Embryonic facial prominence (tissue), 1 donor: ENCODE measurements around the gene DPYD.

Experiments
- DNase-seq: peaks from one replicate; pipeline ENCODE4 v3.0.0-alpha.2; 2016; ENCODE audit errors: extremely low spot score

DPYD gene

DNA sequence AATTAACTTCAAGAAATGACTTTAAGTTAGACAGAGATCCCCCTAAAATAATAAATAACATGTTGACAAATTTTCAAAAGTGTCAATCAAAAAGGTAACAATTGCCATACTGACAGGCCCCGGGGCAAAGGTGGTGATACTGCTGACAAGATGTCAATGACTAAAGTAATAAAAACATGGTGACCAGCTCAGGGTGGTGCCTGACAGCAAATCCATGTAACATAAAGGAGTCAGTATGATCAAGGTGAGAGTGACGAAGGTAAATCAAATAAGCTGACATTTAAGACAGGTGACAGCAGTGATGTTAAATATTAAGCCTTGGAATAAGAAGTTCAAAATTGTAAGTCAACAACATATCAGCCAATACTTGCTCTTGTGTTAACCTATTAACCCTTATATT lies 387.5 kb downstream of the DPYD start:
- DNase-seq: no peak

DNA sequence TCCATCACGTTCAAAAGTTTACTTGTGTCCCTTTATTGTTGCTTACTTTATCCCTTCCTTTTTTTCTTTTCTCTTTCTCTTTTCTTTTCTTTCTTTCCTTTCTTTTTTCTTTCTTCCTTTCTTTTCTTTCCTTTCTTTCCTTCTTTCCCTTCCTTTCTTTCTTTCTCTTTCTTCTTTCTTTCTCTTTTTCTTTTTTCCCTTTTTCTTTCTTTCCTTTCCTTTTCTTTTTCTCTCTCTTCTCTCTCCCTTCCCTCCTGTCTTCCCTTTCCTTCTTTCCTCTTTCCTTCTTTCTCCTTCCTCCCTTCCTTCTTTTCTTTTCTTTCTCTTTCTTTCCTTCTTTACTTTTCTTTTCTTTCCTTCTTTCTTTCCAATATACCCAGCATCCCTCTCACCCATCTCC lies 391.2 kb downstream of the DPYD start:
- no peak for DNase-seq

DNA sequence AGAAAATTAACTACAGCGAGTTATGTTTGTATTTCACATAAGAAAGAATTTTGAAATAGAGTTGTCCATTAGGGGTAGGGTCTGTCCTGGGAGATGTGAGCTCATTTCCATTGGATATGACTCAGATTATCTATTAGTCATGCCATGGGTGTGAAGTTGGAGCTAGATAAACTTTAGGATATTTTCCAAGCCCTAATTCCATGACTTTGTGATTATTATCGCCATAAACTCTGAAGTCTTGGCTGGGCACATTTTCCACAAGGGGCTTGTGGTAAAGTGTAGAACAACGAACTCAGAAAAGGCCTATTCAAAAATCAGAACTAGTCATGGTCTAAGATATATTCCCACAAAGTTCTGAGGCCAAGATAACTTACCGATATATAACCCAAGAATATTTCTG lies 396.6 kb downstream of the DPYD start:
- no peak for DNase-seq

DNA sequence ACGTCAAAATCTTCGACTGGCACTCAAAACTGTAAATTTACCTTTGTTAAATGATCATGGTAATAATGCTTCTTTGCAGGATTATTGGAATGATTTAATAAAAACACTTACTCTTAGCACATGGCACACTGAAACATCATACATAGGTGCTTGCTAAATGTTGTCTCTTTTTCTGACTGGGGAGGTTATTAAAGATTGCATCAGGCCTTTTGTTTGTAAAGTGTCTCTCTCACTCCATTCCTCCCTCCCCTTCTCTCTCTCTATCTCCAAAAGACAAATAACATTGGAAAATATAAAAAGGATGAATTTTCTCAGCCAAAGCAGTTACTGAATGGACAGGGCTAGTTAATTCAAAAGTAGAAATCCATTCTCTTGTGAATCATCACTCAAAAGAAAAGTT lies 404.2 kb downstream of the DPYD start:
- DNase-seq: no peak

DNA sequence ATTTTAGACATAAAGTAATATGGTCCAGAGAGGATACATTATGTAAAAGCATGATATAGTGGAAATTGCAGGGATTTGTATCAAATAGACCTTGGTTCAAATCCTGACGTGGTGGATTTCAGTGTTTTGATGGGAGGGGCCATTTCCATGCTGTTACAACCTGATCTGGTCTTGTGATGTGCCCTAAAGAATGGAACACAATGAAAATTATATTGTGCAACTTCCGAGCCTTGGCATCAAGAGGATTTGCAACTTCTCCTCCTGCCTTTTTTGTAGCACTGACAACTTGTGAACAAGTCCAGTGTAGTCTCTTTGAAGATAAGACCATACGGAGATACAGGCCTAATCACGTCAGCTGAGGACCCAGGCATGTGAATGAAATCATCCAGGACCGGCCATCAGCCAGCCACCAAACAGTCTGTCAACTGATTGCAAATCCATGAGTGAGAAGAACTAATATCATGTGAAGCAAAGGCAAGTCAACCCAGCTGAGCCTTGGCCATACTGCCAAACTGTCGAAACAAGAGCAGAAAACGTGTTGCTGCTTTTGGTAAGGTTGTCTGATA lies 412.1 kb downstream of the DPYD start:
- DNase-seq: no peak

DNA sequence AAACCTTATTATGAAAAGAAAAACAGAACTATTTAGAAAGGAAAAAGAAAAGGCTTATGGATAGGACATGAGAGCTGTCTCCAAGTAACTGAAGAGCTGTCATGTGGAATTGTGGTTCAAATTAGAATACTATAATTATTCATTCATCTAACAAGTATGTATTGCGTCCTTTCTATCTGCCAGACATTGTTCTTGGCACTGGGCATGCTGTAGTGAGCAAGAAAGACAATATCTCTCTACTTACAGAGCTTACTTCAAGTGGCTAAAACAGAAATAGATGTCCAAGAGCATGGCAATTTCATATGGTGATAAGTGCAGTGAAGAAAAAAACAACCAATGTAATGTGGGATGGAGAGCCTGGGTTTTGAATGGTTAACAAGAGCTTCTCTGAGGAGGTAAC lies 413.0 kb downstream of the DPYD start:
- DNase-seq: no peak

DNA sequence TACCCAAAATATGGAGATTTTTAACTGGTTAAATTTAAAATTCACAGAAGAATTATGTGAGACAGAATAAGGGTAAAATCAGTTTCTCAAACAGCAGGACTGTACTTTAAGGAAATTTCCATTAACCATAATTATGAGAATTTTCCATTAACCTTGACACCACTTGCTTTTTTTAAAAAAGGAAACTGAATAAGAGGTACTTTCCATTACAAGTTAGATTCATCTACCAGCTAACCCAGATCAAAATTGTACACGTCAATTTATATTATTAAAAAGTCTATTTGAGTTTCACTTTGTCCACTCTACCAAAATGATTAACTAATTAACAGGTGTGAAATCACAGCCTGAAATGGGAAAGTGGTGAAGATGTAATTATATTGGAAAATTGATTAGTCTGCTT lies 414.5 kb downstream of the DPYD start:
- no peak for DNase-seq

DNA sequence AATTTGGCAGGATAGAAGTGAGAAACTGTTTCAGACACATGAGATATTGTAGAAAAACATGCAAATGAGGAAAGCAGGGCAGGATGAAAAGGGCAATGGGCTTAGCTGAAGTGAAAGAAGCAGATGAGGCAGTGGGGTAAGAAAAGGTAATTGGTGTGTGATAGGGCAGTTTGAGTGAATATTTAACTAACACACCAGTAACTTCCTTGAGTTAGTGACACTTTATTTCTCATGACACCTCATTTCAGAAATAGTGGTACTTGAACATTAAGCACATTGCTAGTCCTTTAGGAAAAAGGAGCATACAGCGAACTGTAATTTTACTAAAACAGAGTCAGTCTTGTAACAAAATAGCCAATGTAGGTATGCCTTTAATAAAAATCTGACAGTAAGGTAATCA lies 415.0 kb downstream of the DPYD start:
- DNase-seq: no peak

DNA sequence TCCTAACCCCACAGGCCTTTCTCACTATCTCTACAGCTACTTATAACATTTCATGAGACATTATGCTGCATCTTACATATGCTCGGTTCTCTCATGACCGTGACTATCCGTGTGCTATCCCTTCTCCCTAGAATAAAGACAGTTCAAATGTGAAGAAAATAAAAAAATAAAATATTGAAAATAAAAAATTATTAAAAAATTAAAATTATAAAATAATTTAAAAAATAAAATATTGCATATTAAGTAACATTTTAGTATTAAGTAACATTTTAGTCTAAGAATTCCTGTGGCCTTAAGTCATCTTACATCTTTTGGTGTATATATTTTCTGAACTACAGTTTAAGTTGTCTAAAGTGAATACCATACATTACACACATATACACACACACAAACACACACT lies 415.5 kb downstream of the DPYD start:
- DNase-seq: no peak

DNA sequence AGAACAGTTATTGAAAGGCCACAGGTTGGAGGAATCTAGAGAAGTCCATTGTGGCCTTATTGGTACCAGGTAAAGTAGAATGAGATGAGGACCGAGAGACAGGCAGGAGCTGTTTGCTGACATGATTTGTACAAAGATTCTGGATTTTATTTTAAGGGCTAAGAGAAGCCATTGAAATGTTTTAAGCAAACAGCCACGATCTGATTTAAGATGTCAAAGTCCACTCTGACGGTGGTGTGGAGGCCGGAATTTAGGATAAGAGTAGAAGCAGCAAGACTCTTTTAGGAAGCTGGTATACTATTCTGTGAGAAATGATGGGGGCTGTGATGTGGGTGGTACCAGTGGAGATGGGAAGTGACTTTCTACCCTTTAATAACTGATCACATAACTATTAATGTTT lies 418.5 kb downstream of the DPYD start:
- DNase-seq: no peak

DNA sequence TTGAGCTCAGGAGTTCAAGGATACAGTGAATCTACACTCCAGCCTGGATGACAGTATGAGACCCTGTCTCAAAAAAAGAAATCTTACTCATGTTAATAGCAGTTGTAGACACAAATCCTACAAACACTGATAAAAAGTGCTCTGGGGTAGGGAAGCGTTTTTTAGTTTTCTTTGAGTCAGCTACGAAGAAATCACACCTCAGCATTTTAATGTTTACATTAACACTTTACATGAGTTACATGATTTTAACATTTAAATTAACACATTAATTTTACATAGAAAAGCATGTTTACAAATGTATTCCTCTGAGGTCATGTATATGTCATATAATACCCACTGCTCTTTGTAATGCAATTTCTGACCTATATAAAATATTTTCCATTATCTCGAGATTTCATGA lies 419.2 kb downstream of the DPYD start:
- no peak for DNase-seq

DNA sequence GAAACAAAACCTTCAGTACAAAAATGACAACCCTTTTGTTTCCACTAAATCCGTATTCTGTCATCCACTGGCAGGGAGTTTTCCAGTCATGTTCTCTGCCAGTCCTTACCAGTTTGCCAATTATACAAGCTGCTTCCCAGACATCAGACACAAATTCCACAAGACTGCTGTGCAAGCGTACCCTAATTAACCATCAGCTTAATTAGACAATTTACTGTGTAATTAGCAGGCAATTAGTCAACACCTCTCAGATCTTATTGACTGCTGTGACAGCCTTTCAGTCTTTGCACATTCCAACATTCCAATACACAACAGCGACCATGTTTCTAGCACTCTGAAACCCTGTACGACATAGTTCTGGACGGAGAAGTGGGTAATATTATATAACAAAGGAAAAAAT lies 420.1 kb downstream of the DPYD start:
- no peak for DNase-seq

DNA sequence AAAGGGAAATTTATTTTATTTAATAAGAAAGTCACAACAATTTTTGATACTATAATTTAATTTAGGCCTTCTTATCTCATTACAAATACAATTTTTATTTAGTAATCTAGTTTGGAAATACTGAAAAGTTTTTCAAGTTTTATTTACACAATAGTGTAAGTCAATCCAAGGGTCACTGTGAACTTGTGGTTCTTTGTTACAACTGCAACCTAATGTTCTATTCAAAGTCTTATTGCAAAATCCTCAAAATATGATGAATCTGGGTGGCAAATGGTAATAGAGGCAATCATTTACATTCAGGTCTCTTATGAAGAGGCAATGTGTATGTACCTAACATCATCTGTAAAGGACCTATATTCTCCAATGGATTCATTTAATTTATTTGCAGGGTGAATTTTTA lies 421.2 kb downstream of the DPYD start:
- no peak for DNase-seq

DNA sequence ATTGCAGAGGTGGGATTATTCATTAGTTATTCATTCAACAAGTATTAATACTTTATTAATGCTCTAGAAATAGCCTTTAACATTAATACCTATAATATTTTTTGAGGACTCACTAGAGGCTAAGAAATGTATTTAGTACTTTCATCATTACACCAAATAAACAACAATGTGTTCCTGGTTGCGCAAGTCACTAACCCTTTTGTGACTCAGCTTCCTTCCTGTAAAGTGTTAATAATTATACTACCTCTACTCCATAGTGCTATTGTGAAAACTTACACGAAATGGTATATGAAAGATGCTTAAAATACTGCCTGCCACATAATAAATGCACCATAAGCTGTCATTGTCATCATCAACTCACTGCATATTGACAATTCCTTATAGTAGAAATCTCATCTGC lies 431.0 kb downstream of the DPYD start:
- DNase-seq: no peak

DNA sequence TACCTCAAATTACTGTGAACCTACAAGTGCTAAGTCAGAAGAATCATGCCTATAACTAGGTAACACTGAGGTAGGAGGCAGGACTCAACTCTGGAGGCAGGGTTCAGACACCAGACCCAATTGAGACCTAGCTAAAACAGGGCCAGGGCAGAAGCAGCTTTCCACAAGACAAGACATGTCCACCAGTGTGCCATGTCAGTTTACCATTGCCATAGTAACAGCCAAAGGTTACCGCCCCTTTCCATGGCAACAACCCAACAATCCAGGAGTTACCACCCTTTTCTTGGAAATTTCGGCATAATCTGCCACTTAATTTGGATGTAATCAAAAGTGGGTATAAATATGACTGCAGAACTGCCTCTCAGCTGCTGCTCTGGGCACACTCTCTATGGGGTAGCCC lies 432.3 kb downstream of the DPYD start:
- DNase-seq: no peak

DNA sequence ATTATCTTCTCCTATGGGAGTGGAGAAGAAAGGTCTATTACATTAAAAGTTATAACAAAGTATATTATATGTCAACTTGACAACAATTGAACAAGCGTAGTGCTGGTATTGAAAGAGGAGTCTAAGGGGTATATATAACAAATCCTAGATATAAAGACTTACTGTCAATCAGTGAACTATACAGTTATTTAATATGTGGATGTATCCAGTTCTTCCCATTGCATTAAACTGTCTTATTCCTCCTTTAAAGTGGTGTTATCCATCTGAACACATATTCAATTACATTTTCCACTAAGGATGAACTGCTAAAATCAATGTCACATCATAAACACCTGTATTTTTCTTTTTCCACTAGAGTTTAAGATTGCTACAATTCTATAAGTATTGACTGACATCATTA lies 438.8 kb downstream of the DPYD start:
- DNase-seq: no peak

DNA sequence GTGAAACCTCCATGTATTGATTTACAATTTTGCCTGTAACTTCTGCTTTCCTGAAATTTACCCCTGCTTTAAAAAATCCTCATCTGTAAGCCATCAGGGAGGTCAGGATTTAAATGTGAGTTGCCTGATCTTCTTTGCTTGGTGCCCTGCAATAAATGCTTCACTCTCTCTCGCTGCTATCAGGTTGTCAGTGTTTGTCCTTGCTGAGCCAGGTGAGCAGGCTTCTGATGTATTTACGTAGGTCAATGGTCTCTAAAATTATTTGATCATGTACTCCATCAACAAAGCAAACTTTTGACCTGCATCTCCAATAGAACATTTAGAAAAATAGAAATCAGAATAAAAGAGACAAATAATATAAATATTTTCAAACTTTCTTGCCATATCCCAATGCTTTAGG lies 453.4 kb downstream of the DPYD start:
- DNase-seq: no peak

DNA sequence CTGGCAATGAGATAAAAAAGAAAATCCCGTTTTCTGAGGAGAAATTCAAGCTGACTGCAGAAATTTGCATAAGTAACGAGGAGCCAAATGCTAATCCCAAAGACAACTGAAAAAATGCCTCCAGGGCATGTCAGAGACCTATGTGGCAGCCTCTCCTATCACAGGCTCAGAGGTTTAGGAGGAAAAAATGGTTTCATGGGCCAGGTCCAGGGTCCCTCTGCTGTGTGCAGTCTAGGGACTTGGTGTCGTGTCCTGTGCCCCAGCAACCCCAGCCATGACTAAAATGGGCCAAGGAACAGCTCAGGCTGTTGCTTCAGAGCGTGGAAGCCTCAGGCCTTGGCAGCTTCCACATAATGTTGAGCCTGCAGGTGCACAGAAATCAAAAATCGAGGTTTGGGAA lies 456.5 kb downstream of the DPYD start:
- DNase-seq: no peak

DNA sequence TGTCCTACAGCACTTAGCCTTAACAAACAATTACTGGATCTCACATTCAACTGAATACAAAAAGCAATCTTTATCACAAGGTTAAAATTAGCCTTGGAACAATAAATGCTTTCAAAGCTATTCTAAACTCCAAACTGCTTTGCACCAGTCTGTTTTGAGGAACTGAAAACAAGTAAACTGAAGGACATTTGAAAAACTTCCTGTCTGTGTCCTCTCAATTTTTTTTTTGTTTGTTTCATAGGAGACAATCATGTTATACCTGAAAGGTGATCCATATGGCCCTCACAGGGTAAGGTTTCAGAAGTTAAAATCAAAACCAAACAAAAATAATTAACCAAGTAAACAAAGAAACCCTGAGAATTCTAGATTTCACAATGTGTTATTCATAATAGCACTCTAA lies 459.1 kb downstream of the DPYD start:
- DNase-seq: no peak

DNA sequence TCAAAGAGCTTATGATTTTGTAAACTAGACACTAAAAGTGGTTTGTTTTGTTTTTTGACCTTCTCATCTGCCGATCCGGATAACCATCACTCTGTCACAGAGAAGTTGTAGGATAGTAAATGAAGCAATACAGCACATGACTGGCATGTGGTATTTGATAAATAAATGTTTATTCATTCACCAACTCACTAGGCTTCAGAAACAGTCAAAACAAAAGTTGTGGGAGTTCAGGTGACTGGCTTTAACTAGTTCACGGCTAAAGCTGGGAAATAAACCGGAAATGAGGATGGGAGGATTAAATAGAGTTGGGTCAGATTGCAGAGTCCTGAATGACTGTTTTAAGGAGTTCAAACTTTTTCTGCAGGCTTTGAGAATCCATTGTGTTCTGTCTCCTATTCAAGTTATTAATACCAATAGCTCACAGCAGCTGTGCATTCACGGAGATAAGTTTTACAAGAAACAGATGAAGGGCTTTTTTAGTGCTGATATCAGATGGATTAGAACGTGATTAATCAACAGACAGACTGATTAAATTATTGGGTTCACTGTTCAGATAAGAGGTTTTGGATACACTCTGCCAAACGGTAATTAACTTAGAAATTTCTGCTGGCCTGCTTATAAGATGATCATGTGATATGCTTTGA lies 463.3 kb downstream of the DPYD start:
- DNase-seq: no peak

DNA sequence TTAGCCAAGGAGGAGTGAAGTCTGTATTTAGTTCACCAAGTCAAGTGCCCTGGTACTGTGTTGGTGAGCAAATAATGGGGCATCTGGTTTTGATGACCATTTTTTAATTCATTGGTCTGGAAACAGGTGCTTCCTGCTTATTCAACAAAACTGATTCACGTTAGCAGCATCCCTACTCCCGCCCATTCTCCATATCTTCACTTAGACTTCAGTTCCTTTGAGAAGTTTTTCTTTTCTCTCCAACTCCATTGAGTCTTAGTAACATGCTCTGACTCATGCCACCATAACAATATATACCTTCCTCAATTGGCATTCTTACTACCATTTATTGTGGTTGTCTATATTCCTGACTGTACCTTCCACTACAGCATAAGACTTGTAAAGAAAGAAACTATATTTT lies 468.9 kb downstream of the DPYD start:
- no peak for DNase-seq

DNA sequence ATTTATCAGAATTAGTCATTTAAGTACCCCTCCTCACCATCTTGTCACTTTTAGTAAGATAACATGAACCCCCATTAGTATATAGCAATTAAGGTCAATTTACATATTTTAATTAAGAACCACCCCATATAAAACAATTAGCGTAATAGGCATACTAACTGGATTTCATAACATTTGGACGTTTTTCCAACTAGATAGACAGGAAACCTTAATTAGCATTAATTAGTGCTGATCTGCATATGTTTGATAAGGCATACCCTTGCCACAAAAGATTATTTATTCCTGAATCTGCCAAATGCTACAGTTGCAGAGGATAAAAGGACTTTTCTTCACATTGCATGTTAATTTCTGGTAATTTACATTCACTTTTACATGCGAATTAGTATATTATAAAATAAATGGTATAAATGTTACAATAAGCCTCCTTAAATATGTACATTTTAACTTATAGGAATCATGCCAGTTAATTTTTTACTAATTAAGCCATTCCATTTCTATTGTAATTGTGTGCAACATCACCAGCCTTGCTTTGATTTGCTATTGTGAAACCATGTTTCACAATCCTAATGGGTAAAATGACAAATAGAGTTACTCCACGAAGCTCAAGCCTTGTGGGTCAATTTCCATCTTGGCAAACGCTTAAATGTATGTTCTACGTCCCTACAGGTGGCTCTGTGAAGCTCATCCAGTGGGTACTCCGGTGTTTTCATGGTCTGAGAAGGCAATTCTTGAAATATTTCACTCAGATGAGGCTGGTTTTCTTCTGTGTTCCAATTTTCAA lies 469.6 kb downstream of the DPYD start:
- no peak for DNase-seq

DNA sequence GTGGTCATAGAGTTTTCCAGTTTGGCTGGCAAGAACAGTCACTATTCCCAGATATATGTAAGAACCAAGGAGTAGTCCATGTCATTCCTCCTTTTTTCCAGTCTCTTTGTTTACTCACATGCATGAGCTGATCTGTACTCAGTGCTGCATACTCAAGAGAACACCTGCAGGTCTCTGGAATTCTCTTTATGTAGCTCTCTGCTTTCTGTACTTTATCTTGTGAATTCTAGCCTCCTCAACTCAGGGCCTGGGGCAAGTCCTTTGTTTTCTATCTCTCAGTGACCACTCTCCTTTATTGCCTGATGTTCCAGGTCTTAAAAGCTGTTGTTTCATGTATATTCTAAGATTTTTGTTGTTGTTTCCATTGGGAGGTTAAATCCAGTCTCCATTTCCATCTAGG lies 478.9 kb downstream of the DPYD start:
- no peak for DNase-seq

DNA sequence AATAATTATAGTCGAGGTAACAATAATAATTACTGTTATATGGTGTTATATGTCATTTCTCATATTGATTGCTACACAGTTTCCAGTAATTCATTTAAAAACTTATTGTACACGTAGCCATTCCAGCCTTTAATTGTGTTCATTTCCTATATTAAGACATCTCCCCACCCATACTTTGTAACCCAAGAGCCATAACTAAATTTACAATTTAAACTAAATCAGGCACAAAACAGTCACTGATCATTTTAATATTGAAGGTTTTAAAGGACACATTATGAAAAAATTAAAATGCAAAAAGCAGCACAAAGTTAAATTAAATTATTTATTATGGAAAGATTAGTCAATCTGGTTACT lies 487.0 kb downstream of the DPYD start:
- DNase-seq: no peak
